Astrocyte (in vitro differentiated cells and primary cell): Measurements from ENCODE around the gene GLP2R. TPM values are rescaled to one million over a fixed set of nuclear protein-coding genes. Genes with fewer than 3 reads are reported as not detected.

Experiments
- DNase-seq: peaks from one replicate; pipeline ENCODE4 v3.0.0-alpha.2; 2010; ENCODE audit warnings: low read depth
- FAIRE-seq: peaks from 2 replicates; lab custom pipeline; 2011; peaks lifted over from hg19 to GRCh38; lab: Jason Lieb, UNC
- H2AFZ ChIP-seq: 2 replicates; pipeline ENCODE4 v1.6.0; 2012; ENCODE audit warnings: low read depth, low read length, inconsistent platforms
- H3K27ac ChIP-seq: 2 replicates; pipeline ENCODE4 v1.5.1; 2011; ENCODE audit warnings: low read depth, low read length, inconsistent platforms
- H3K27me3 ChIP-seq: 2 replicates; pipeline ENCODE4 v1.6.0; 2011; ENCODE audit warnings: low read length, inconsistent platforms; ENCODE audit not compliant: insufficient read depth
- H3K36me3 ChIP-seq: 2 replicates; pipeline ENCODE4 v1.5.1; 2011; ENCODE audit warnings: low read length, inconsistent platforms; ENCODE audit not compliant: insufficient read depth
- H3K4me1 ChIP-seq: 2 replicates; pipeline ENCODE4 v1.5.1; 2011; ENCODE audit warnings: low read length, inconsistent platforms; ENCODE audit not compliant: insufficient read depth
- H3K4me2 ChIP-seq: 2 replicates; pipeline ENCODE4 v1.6.0; 2012; ENCODE audit warnings: low read length, inconsistent platforms
- H3K4me3 ChIP-seq: 2 replicates; pipeline ENCODE4 v1.5.1; 2011; ENCODE audit warnings: low read depth, mild to moderate bottlenecking, low read length, inconsistent platforms; ENCODE audit not compliant: insufficient read depth
- H3K79me2 ChIP-seq: 2 replicates; pipeline ENCODE4 v1.6.0; 2012; ENCODE audit warnings: mild to moderate bottlenecking, low read length, inconsistent platforms; ENCODE audit not compliant: insufficient read depth
- H3K9ac ChIP-seq: 2 replicates; pipeline ENCODE4 v1.6.0; 2012; ENCODE audit warnings: mild to moderate bottlenecking, low read length, inconsistent platforms
- H3K9me3 ChIP-seq: 2 replicates; pipeline ENCODE4 v1.5.1; 2012; ENCODE audit warnings: low read depth, mild to moderate bottlenecking, low read length, inconsistent platforms; ENCODE audit not compliant: insufficient read depth
- H4K20me1 ChIP-seq: 2 replicates; pipeline ENCODE4 v1.6.0; 2012; ENCODE audit warnings: low read length, inconsistent platforms; ENCODE audit not compliant: insufficient read depth
- H3K27ac Mint-ChIP-seq: one replicate; pipeline ENCODE4 v1.8.0; 2021; ENCODE audit warnings: mild to moderate bottlenecking, mixed read lengths; ENCODE audit not compliant: unreplicated experiment
- H3K27me3 Mint-ChIP-seq: one replicate; pipeline ENCODE4 v1.8.0; 2021; ENCODE audit warnings: low read depth, mixed read lengths; ENCODE audit not compliant: unreplicated experiment
- H3K36me3 Mint-ChIP-seq: one replicate; pipeline ENCODE4 v1.8.0; 2021; ENCODE audit warnings: low read depth, mixed read lengths; ENCODE audit not compliant: unreplicated experiment
- H3K4me1 Mint-ChIP-seq: one replicate; pipeline ENCODE4 v1.8.0; 2021; ENCODE audit warnings: low read depth, mixed read lengths; ENCODE audit not compliant: unreplicated experiment
- H3K4me3 Mint-ChIP-seq: one replicate; pipeline ENCODE4 v1.8.0; 2021; ENCODE audit warnings: mild to moderate bottlenecking, moderate library complexity, mixed read lengths; ENCODE audit not compliant: unreplicated experiment
- H3K9me3 Mint-ChIP-seq: one replicate; pipeline ENCODE4 v1.8.0; 2021; ENCODE audit warnings: mild to moderate bottlenecking, mixed read lengths; ENCODE audit not compliant: unreplicated experiment
- EZH2 ChIP-seq: IDR thresholded peaks from 2 replicates; pipeline ENCODE4 v1.6.1; 2012; ENCODE audit warnings: mild to moderate bottlenecking, low read length, inconsistent platforms; ENCODE audit not compliant: insufficient read depth
- total RNA-seq: library from RNA; stranded (reverse); gene quantifications from 2 replicates; pipeline ENCODE4 v1.2.1, GENCODE V29; 2021
- TF ChIP-seq, protein P1 (sequence below): IDR thresholded peaks from 2 replicates; pipeline ENCODE4 v1.5.1; 2011; ENCODE audit warnings: low read depth, mild to moderate bottlenecking, inconsistent platforms, low read length, moderate library complexity; ENCODE audit not compliant: insufficient read depth

Gene GLP2R
- total RNA-seq, 1 donor from 2014 or later = 0.41 TPM

DNA sequence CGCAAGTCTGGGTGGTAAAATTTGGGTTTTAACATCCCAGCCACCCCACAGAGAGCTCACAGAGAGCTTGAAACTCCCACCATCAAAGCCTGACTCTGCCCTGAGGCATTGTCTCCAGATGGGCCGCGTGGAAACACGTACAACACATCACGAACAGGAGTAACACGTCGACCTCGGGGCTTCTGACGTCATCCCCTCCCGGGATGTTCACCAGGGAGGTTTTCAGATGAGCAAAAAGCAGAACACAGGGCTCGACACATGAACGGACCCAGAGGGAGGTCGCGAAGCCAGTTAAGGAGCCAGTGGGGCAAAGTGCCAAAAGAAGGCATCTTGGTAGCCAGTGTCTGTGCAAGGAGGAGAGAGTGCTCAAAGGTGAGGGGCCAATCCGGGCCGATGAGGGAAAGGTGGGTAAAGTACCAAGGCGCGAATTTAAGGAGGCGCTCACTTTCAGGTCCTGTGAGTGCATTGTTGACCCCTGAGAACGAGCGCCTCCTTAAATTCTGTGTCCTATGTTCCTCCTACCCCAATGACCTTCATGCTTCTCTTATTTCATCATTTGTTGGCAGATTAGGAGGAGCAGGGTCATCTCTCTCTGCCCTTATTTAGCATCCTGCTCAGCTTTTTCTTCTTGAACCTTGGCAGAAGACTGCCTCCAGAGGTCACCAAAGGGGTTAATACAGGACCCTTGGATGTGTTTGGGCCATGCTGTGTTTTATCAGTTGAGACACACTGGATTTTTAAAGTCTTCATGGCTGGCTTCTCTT, 73.7 kb downstream of the GLP2R start:
- Mint-ChIP-seq H3K36me3 (no peaks in the 10 kb centered on the region), H3K27me3 (peaks cover 23% of the 10 kb centered on the region), H3K4me1 (peaks cover 14% of the 10 kb centered on the region), H3K9me3 (peaks cover 6% of the 10 kb centered on the region), H3K27ac (no peak overlapping the region), H3K4me3 (peak overlapping the region; percentile 22)
- no peaks in the 10 kb centered on the region for H3K9me3 ChIP-seq
- H3K9ac ChIP-seq = no peak overlapping the region
- peaks cover 14% of the 10 kb centered on the region for H3K4me1 ChIP-seq
- no peak overlapping the region for H3K27ac ChIP-seq
- FAIRE-seq = no peak
- no peak overlapping the region for H3K4me2 ChIP-seq
- no peaks in the 10 kb centered on the region for H3K79me2 ChIP-seq
- H3K36me3 ChIP-seq = no peaks in the 10 kb centered on the region
- DNase-seq = no peak
- no peak overlapping the region for H2AFZ ChIP-seq
- H4K20me1 ChIP-seq = no peaks in the 10 kb centered on the region
- H3K4me3 ChIP-seq = no peak overlapping the region
- no peak for TF ChIP-seq EZH2
- TF ChIP-seq, protein P1, sequence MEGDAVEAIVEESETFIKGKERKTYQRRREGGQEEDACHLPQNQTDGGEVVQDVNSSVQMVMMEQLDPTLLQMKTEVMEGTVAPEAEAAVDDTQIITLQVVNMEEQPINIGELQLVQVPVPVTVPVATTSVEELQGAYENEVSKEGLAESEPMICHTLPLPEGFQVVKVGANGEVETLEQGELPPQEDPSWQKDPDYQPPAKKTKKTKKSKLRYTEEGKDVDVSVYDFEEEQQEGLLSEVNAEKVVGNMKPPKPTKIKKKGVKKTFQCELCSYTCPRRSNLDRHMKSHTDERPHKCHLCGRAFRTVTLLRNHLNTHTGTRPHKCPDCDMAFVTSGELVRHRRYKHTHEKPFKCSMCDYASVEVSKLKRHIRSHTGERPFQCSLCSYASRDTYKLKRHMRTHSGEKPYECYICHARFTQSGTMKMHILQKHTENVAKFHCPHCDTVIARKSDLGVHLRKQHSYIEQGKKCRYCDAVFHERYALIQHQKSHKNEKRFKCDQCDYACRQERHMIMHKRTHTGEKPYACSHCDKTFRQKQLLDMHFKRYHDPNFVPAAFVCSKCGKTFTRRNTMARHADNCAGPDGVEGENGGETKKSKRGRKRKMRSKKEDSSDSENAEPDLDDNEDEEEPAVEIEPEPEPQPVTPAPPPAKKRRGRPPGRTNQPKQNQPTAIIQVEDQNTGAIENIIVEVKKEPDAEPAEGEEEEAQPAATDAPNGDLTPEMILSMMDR = no peak
- H3K27me3 ChIP-seq = no peaks in the 10 kb centered on the region

DNA sequence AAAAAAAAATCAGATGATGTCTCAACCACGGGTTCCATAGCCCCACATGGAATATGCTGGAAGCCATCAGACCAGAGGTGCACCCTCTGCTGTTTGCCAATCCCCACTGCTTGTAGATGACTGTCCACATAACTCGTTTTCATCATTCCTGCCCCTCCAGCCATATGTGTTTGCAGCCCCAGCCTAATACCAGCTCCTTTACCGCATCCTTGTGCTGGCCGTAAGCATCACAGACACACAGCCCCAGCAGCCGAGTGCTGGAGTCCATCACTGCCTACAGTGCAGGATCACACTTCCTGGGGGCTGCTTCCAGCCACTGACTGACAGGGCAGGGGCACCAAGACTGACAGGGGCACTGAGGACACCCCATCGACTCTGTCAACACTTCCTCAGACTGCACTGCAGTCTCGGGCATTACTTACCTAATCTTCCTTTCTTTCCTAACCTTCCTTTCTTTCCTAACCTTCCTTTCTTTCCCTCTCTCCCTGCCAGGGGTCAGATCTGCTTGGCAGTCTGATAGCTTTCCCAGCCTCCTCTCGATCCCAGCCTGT, 74.4 kb downstream of the GLP2R start:
- Mint-ChIP-seq H3K27ac (peak overlapping the region; percentile 30), H3K27me3 (peaks cover 20% of the 10 kb centered on the region)

More for the DNA sequence above, 74.4 kb downstream of the GLP2R start:
- Mint-ChIP-seq H3K4me3 (peak overlapping the region; percentile 22), H3K4me1 (peaks cover 14% of the 10 kb centered on the region), H3K36me3 (no peaks in the 10 kb centered on the region), H3K9me3 (peaks cover 3% of the 10 kb centered on the region)
- Histone ChIP-seq H3K9me3 (no peaks in the 10 kb centered on the region), H3K79me2 (no peaks in the 10 kb centered on the region), H3K27me3 (no peaks in the 10 kb centered on the region), H3K36me3 (no peaks in the 10 kb centered on the region), H3K4me3 (no peak overlapping the region), H3K4me1 (peaks cover 14% of the 10 kb centered on the region), H3K27ac (peak overlapping the region; percentile 28), H3K9ac (peak overlapping the region; percentile 46), H4K20me1 (no peaks in the 10 kb centered on the region), H2AFZ (peak overlapping the region; percentile 34), H3K4me2 (peak overlapping the region; percentile 65)
- DNase-seq (no peak), FAIRE-seq (no peak)
- TF ChIP-seq, protein P1 = no peak
- TF ChIP-seq EZH2 = no peak
